ENCODE results near the gene FOXJ3.

The FOXJ3 gene

DNA sequence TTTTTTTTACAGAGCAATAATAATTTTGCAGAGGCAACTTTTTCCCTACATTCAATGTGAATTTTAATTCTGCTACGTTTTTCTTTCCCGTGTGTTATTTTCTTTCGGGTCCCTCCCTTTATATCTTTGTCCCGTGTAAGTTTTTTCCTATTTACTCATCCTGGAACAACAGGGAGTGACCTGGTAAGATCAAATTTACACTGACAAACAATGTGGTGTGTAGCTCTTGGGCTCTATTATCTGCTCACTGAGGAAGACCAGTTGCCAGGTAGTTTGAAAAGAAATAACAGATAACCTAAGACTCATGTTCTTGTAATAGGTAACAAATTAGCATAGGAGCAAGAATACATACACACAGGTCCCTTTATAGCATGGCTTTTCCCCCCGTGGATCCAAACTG is 136.8 kb downstream of the FOXJ3 start:
- DNase-seq (ENCODE audit: low read depth): no peak

DNA sequence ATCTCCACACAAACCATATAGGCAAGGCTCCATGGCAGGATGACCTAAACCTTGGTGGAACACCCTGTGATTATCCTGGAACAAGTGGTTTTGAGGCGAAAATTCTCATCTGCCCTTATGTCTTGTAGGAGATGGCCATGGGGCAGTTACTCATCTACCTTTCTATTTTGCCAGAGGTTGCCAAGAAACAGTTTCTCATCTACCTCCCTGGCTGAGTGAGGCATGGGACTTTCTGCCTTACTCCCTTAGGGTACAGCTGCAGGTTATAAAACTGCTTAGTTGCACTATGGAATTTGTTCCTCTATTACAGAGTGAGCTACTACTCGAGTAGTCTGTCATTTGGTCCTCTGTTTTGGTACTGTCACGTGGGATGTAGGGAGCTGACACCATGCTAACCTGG is 139.2 kb downstream of the FOXJ3 start:
- no peak for DNase-seq (ENCODE audit: low read depth)
- no peak overlapping the region for H3K4me3 ChIP-seq (ENCODE audit: low read depth, low read length)
- TF ChIP-seq, protein P1, sequence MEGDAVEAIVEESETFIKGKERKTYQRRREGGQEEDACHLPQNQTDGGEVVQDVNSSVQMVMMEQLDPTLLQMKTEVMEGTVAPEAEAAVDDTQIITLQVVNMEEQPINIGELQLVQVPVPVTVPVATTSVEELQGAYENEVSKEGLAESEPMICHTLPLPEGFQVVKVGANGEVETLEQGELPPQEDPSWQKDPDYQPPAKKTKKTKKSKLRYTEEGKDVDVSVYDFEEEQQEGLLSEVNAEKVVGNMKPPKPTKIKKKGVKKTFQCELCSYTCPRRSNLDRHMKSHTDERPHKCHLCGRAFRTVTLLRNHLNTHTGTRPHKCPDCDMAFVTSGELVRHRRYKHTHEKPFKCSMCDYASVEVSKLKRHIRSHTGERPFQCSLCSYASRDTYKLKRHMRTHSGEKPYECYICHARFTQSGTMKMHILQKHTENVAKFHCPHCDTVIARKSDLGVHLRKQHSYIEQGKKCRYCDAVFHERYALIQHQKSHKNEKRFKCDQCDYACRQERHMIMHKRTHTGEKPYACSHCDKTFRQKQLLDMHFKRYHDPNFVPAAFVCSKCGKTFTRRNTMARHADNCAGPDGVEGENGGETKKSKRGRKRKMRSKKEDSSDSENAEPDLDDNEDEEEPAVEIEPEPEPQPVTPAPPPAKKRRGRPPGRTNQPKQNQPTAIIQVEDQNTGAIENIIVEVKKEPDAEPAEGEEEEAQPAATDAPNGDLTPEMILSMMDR (conservative IDR thresholded peaks at IDR 0.05; ENCODE audit: low read depth, low read length): no peak

More for the DNA sequence above, 136.8 kb downstream of the FOXJ3 start:
- TF ChIP-seq, protein P1 (conservative IDR thresholded peaks at IDR 0.05; ENCODE audit: low read depth, low read length): no peak
- no peak overlapping the region for H3K4me3 ChIP-seq (ENCODE audit: low read depth, low read length)

DNA sequence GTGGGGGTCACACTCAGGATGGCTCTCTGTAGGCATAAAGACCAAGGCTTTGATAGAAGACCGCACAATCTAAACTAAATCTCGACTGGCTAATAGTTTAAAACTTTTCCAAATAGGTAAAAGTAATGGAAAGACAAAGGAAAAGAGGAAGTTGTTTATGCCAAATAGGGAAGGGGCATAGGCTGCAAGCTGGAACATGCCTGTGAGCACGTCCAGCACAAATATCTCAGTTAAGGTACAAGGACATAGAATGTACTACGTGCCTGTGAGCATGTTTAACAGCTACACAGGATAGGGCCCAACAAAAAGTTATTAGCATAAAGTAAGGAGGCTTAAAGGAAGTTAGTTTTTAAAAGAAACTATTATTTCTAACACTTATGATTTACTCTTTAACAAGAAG is 142.9 kb downstream of the FOXJ3 start:
- TF ChIP-seq, protein P1 (conservative IDR thresholded peaks at IDR 0.05; ENCODE audit: low read depth, low read length): no peak
- no peak overlapping the region for H3K4me3 ChIP-seq (ENCODE audit: low read depth, low read length)
- DNase-seq (ENCODE audit: low read depth): no peak

DNA sequence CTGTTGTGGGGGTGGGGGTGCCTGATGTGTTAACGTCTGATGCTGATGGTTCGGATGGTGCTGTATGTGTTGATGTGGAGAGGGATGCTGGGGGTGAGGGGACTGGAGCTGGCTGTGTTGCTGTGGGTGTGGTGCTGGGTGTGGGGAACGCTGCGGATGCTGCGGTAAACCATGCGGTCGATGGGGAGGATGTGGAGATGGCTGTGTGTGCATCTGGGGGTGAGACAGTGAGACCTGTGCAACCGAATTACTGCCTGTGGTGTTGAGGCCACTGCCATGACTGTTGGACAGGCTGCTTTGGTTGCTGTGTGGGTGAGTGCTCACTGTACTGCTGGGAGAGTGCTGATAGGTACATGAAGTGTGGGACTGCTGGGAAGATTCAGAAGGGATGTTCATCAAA is 143.7 kb downstream of the FOXJ3 start:
- TF ChIP-seq, protein P1 (conservative IDR thresholded peaks at IDR 0.05; ENCODE audit: low read depth, low read length): no peak
- H3K4me3 ChIP-seq (ENCODE audit: low read depth, low read length): no peak overlapping the region

DNA sequence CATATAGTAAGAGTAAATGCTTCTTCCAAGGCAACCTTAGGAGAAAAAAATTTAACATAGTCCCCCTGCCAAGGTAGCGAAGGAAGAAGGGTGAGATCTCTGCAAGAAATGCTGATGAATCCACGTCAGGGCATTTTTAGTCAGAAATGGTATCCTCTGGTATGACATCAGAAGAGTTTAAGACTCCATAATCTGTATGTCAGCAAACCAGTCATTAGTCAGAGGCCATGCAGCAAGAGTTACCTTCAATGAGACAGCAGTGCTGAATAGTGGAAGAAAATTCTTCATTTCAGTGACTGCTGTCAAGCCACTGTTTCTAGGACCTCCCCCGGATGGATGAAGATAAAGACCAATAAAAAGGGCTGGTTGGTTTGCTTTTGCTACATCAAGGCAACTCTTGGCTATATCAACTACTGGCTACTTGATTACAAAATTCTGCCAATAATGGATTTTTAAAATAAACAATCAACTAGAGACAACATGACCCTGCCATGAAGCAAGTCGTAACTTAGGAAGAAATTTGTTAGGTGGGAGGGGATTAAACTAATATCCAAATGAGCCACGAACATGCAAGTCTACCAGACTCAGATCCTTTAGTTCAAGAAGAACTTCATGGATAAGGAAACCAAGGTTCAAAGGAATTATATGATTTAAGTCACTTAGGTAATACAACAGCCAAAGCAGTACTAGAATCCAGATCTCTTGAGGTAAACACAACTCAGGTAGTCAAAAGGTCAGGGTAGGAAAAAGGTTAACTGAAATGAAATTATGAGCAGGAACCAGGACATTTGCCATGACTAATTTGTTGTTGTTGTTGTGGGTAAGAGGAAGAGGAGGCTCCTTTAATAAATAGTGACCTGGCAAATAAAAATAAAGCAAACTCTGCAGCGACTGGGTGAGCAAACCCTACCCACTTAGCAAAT is 144.8 kb downstream of the FOXJ3 start:
- H3K4me3 ChIP-seq (ENCODE audit: low read depth, low read length): no peak overlapping the region
- TF ChIP-seq, protein P1 (conservative IDR thresholded peaks at IDR 0.05; ENCODE audit: low read depth, low read length): no peak
- no peak for DNase-seq (ENCODE audit: low read depth)

More for the DNA sequence above, 143.7 kb downstream of the FOXJ3 start:
- no peak for DNase-seq (ENCODE audit: low read depth)

DNA sequence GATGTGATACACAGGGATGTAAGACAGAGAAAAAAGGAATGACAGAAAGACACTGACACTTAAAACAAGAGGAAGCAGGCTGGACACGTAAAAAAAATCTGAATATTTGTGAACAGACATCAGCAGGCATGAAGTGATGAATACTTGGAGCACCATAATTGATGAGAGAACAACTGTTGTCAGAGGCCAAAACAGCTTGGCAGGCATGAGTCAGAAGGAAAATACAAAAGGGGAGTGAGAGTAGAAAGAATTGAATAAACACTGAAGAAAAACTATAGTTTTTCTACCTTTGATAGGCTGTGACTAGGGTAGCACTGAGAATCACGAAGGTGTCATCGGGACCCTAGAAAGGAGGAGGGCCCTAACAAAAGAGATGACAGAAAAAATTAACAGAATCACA is 148.9 kb downstream of the FOXJ3 start:
- H3K4me3 ChIP-seq (ENCODE audit: low read depth, low read length): no peak overlapping the region
- DNase-seq (ENCODE audit: low read depth): peak; percentile 65

More for the DNA sequence above, 148.9 kb downstream of the FOXJ3 start:
- TF ChIP-seq, protein P1 (conservative IDR thresholded peaks at IDR 0.05; ENCODE audit: low read depth, low read length): no peak
